Aorta (tissue), 5 donors: ENCODE results near the gene C1orf21. TPM values are rescaled to one million over a fixed set of nuclear protein-coding genes. Genes with fewer than 3 reads are reported as not detected.
A peak's percentile ranks its signal among the peaks of the same experiment; 100 is the strongest.

Experiments used
- ATAC-seq: fragments of 200-7000 bp; cut with Tn5 transposase; one replicate; pipeline ENCODE4 v1.9.1; 2022; ENCODE audit warnings: moderate library complexity; ENCODE audit not compliant: low FRiP score
- DNase-seq, 2 donors: peaks; one replicate each; pipeline ENCODE4 v3.0.0-alpha.2; 2020
- H3K27ac ChIP-seq, 2 donors: one replicate each; pipeline ENCODE4 v1.5.1; 2013; ENCODE audit warnings: low read length in 2 of 2, mild to moderate bottlenecking in 2 of 2, moderate library complexity in 2 of 2, control low read depth in 1 of 2, inconsistent platforms in 1 of 2, low read depth in 1 of 2
- H3K27me3 ChIP-seq, 2 donors: one replicate each; pipeline ENCODE4 v1.6.1; 2013; ENCODE audit warnings: control low read depth in 1 of 2, low read length in 1 of 2, mild to moderate bottlenecking in 1 of 2, moderate library complexity in 1 of 2; ENCODE audit not compliant: insufficient read depth in 2 of 2, control insufficient read depth in 1 of 2
- H3K36me3 ChIP-seq, 2 donors: one replicate each; pipeline ENCODE4 v1.6.1; 2013; ENCODE audit warnings: control low read depth in 1 of 2, low read length in 1 of 2, mild to moderate bottlenecking in 1 of 2; ENCODE audit not compliant: insufficient read depth in 2 of 2, control insufficient read depth in 1 of 2
- H3K4me1 ChIP-seq, 2 donors: one replicate each; pipeline ENCODE4 v1.6.1; 2013; ENCODE audit warnings: low read length in 2 of 2, control low read depth in 1 of 2, mild to moderate bottlenecking in 1 of 2, moderate library complexity in 1 of 2; ENCODE audit not compliant: insufficient read depth in 2 of 2, control insufficient read depth in 1 of 2
- H3K4me3 ChIP-seq, 2 donors: one replicate each; pipeline ENCODE4 v1.5.1; 2013; ENCODE audit warnings: low read length in 2 of 2, control low read depth in 1 of 2, mild to moderate bottlenecking in 1 of 2
- H3K9me3 ChIP-seq: one replicate; pipeline ENCODE4 v1.6.1; 2013; ENCODE audit warnings: mild to moderate bottlenecking, low read length; ENCODE audit not compliant: control insufficient read depth
- WGBS, 2 donors: extraction: QIAGEN DNeasy Blood & Tissue Kit; methylation state at CpG; one replicate each; pipeline ENCODE4 v1.1.7; 2013; 5-methylcytosine and 5-hydroxymethylcytosine counted together
- intact Hi-C, 2 donors: fragments of 100-400 bp; cut with DNase I; formaldehyde crosslinking; loops; one replicate each; pipeline versions ENCODE4 v1.14.2 to v1.15.0; 2022
- polyA plus RNA-seq, 2 donors: library from polyadenylated mRNA; stranded (reverse); fragments of 200-250 nt; gene quantifications; one replicate each; pipeline ENCODE4 v1.2.3, GENCODE V29; 2013
- total RNA-seq, 2 donors: library from RNA; stranded (reverse); fragmentation: NEBNext Ultra II Directional; extraction: Animal tissue kit (Norgen Biotek cat#: 25700); gene quantifications; one replicate each; pipeline ENCODE4 v1.2.1, GENCODE V29; 2021
- donor health status: healthy with polysubstance abuse.
- donor health status: Bipolar disorder and iron deficiency.
- donor health status: DM: no; HTN: no; CAD: no.
- donor health status: DM: no; HTN: no; CAD: no.
- donor health status: DM: yes; HTN: yes; CAD: no.

Gene C1orf21
- total and polyA plus RNA-seq, 4 donors, result 7.6 to 65.7 (median 42.9) TPM

DNA sequence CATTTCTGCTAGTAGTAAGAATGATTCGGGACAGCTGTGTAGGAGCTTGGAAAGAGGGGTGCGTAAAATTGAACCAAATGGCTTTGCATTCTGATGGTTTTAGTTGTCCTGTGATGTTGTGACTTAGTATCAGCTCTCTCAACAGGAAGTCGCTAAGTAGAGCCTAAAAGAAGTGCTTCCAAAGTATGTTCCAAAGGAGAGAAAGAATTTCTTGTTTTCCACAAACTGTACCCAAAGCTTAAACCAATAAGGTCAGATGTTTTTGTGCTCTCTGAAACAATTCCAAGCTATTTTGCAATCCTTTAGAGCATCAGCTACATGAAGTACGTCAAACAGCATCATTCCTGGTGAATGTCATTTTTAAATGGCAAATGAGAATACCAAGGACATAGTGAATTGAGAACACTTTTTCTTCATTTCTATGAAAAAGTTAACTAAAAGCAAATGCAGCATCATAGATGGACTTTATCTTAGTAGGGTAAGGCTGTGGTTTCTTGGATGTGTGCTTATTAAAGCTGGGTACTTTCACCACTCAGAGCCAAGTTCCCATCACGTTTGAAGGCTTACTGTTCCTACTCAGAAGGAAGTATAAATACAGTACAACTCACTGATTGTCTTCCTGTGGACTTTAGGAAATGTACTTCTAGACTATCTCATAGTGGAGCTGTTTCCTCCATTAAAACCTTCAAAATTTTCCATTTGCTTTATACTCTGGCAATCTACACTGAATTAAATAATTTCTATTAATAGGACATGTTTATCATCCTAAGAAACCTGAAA is 148.6 kb downstream of the C1orf21 start:
- 64 to 70% methylated on average over 5 of the region's 5 CpGs for WGBS, 2 donors
- Histone ChIP-seq H3K9me3 (peaks cover 4% of the 10 kb centered on the region), H3K4me3 (no peak overlapping the region), H3K4me1 (peaks cover 0 to 4% of the 10 kb centered on the region in 2 donors), H3K36me3 (no peaks in the 10 kb centered on the region), H3K27ac (peak overlapping the region in 1 of 2 donors; percentile 25), H3K27me3 (no peaks in the 10 kb centered on the region)
- intact Hi-C loops, result no loop called here
- no peak for DNase-seq
- ATAC-seq, result peak; percentile 77

DNA sequence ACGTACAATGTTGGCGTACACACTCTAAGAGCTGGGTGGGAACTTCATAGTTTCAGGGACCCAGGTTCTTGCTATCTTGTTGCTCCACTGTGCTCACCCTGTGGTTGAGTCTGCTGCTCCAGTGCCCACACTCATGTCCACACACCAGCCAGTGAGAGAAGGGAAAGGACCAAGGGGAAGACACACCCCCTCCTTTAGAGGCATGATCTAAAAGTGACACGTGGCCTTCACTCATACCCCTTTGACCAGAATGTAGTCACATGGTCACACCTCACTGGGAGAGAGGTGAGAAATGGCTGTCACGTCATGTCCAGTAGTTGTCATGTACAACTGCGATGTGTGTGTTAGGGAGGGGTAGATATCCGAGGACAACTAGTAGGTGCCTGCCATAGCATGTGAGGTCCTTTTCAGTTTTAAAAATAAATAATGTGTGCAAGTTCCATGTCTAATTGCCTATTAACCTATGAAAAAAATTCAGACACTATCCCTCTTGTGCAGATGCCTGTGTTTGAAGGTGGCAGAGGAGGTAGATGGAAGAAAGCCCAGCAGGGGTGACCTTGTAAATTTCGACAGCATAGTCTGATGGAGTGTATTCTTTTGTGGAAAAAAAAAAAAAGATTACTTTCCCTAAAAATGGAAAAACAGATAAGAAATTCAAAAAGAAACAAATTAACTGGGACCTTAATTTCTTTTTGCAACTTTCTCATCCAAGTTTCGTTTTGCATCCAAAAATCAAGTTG is 149.6 kb downstream of the C1orf21 start:
- Histone ChIP-seq H3K4me3 (no peak overlapping the region), H3K9me3 (peaks cover 4% of the 10 kb centered on the region), H3K27ac (no peak overlapping the region), H3K27me3 (no peaks in the 10 kb centered on the region), H3K4me1 (peaks cover 0 to 4% of the 10 kb centered on the region in 2 donors), H3K36me3 (no peaks in the 10 kb centered on the region)
- WGBS, 2 donors, result 96% methylated on average over 8 of the region's 8 CpGs
- intact Hi-C loops, result no loop called here
- no peak for ATAC-seq
- no peak for DNase-seq

DNA sequence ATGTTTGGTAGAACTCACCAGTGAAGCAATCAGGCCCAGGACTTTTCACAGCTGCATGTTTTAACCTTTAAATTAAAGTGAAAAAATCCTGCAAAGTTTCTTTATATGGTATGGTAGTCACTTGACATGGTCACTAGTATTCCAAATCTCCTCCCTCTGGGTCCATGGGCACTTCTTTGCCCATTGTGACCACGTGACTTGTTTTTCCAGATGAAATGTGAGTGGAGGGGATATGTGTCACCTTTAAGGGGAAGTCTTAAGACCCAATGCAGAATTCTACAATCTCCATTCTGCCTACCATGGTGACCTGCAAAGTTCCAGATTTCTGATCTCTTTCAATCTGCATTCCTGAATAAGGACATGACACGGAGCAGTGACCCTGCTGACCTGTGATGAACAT is 152.8 kb downstream of the C1orf21 start:
- peaks cover 4% of the 10 kb centered on the region for H3K9me3 ChIP-seq
- DNase-seq (no peak), ATAC-seq (no peak)
- H3K36me3 ChIP-seq, result no peaks in the 10 kb centered on the region
- H3K4me1 ChIP-seq, result peaks cover 0 to 4% of the 10 kb centered on the region in 2 donors
- H3K27me3 ChIP-seq, result no peaks in the 10 kb centered on the region
- 94 to 95% methylated on average over 2 of the region's 2 CpGs for WGBS, 2 donors
- intact Hi-C loops, result no loop called here
- no peak overlapping the region for H3K4me3 ChIP-seq
- H3K27ac ChIP-seq, result no peak overlapping the region

DNA sequence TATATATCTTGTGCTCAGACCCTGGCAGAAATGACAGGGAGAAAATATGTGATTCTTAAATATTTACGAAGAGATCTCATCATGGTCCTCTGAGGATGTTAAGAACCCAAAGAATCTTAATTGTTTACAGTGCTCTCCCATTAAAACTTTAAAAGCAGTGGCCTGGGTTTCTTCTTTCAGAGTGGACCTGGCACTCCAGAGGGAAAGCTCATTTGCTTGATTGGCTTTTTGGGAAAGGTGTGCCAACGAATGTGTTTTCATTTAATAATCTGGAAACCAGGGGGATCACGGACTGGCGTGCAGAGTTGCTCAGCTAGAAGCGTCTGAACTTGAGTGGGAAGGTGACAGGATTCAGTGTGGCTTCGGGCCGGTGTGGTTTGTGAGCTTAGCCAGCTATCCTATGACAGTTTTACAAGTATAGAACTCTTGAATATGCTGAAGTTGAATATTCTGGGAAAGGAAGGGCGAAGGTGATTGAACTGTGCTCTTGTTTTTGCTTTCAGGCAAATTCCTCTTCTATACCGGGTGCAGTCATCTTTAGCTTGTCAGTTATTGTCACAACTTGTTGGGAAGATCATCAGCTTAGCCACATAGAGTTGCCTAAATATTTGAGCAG is 154.8 kb downstream of the C1orf21 start:
- Histone ChIP-seq H3K27ac (no peak overlapping the region), H3K4me1 (no peaks in the 10 kb centered on the region), H3K9me3 (no peaks in the 10 kb centered on the region), H3K36me3 (no peaks in the 10 kb centered on the region), H3K27me3 (no peaks in the 10 kb centered on the region), H3K4me3 (no peak overlapping the region)
- ATAC-seq (no peak), DNase-seq (no peak)
- 92 to 93% methylated on average over 9 of the region's 9 CpGs for whole genome bisulfite sequencing, 2 donors
- intact Hi-C loops, result no loop called here

DNA sequence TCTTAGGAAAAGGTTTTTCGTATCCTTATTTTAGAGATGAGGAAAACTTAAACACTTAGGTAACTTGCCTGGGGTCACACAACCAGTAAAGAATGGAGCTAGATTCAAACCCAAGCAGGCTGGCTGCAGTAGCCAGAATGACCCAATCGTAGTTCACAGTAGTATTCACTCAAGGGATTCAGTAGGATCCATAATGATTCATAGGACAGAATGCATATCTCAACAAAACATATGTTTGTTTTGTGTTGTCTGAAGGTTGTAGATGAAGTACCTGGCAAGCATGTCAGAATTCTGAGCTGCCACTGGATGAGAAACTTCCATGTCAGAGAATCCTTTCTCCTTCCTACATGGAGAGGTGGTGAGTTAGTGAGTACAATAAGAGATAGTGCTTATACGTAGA is 155.5 kb downstream of the C1orf21 start:
- Histone ChIP-seq H3K27me3 (no peaks in the 10 kb centered on the region), H3K4me3 (no peak overlapping the region), H3K36me3 (no peaks in the 10 kb centered on the region), H3K9me3 (no peaks in the 10 kb centered on the region), H3K4me1 (no peaks in the 10 kb centered on the region), H3K27ac (no peak overlapping the region)
- ATAC-seq (no peak), DNase-seq (no peak)
- intact Hi-C loops, result no loop called here
- WGBS, 2 donors, result 95 to 96% methylated on average over 3 of the region's 3 CpGs

DNA sequence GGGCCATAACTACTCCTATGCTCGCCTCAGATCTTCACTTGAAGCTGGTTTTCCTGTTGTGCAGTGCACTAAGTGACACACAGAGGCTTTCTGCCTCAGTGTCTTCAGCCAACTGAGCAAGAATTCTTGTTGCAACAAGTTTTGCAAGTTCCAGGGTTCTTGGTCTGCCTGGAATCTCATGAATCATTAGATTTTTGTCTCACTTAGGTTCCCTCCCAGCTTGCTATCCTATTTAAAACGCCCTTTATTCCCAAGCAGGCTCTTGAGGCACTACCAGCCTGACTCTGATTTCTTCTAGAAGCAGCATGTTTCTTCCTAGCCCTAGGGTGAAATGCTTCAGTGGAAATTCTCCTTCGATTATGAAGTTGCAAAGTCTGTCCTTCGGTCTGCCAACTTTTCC is 158.8 kb downstream of the C1orf21 start:
- Histone ChIP-seq H3K4me3 (no peak overlapping the region), H3K4me1 (no peaks in the 10 kb centered on the region), H3K27me3 (no peaks in the 10 kb centered on the region), H3K9me3 (no peaks in the 10 kb centered on the region), H3K27ac (no peak overlapping the region), H3K36me3 (peaks cover 0 to 2% of the 10 kb centered on the region in 2 donors)
- ATAC-seq, result no peak
- intact Hi-C loops, result no loop called here
- DNase-seq, result no peak
- WGBS, 2 donors, result 92 to 93% methylated on average over 4 of the region's 4 CpGs

- intact Hi-C loops, result no loop called here
- no peak overlapping the region for H3K27ac ChIP-seq
- H3K9me3 ChIP-seq, result no peaks in the 10 kb centered on the region
- no peaks in the 10 kb centered on the region for H3K27me3 ChIP-seq
- H3K4me3 ChIP-seq, result no peak overlapping the region
- peaks cover 0 to 2% of the 10 kb centered on the region in 2 donors for H3K36me3 ChIP-seq
- no peak for ATAC-seq
- H3K4me1 ChIP-seq, result no peaks in the 10 kb centered on the region
- 98 to 99% methylated on average over 1 of the region's 1 CpG for WGBS, 2 donors
- DNase-seq, result no peak
These were observed 165.6 kb downstream of the C1orf21 start for GRCh38 chr1:184552446-184552845.

GRCh38 chr1:184553845-184554244 is 167.0 kb downstream of the C1orf21 start:
- intact Hi-C loops, result no loop called here
- ATAC-seq, result no peak

More at GRCh38 chr1:184553845-184554244, 167.0 kb downstream of the C1orf21 start:
- no peak overlapping the region for H3K4me3 ChIP-seq
- 86 to 88% methylated on average over 2 of the region's 2 CpGs for WGBS, 2 donors
- H3K27me3 ChIP-seq, result no peaks in the 10 kb centered on the region
- H3K36me3 ChIP-seq, result no peaks in the 10 kb centered on the region
- H3K9me3 ChIP-seq, result no peaks in the 10 kb centered on the region
- H3K4me1 ChIP-seq, result no peaks in the 10 kb centered on the region
- DNase-seq, result no peak
- no peak overlapping the region for H3K27ac ChIP-seq
